GM15510 (cell line): Measurements from ENCODE around the gene AKTIP.

Experiments
- POLR2A ChIP-seq: IDR thresholded peaks from 3 replicates; pipeline ENCODE4 v1.6.1; 2011; ENCODE audit warnings: borderline replicate concordance; ENCODE audit not compliant: insufficient read length; ENCODE audit errors: extremely low read depth

The AKTIP gene

GRCh38 chr16:53503270-53503923 is 388 bp upstream of the AKTIP start:
- peak; percentile 95 for TF ChIP-seq POLR2A

- TF ChIP-seq POLR2A = no peak
Observed at GRCh38 chr16:53501216-53501859, 1.7 kb downstream of the AKTIP start.

GRCh38 chr16:53498984-53499383 is 4.0 kb downstream of the AKTIP start:
- no peak for TF ChIP-seq POLR2A

- TF ChIP-seq POLR2A = no peak
Observed at GRCh38 chr16:53495325-53495724, 7.7 kb downstream of the AKTIP start.

GRCh38 chr16:53494636-53495035 is 8.4 kb downstream of the AKTIP start:
- no peak for TF ChIP-seq POLR2A

GRCh38 chr16:53492503-53492902 is 10.5 kb downstream of the AKTIP start:
- TF ChIP-seq POLR2A = no peak

GRCh38 chr16:53489755-53490154 is 13.3 kb downstream of the AKTIP start:
- no peak for TF ChIP-seq POLR2A

GRCh38 chr16:53486230-53486629 is 16.8 kb downstream of the AKTIP start:
- TF ChIP-seq POLR2A = no peak

- TF ChIP-seq POLR2A = no peak
Observed at GRCh38 chr16:53484542-53484941, 18.5 kb downstream of the AKTIP start.

GRCh38 chr16:53482123-53482522 is 20.9 kb downstream of the AKTIP start:
- TF ChIP-seq POLR2A = no peak

GRCh38 chr16:53480394-53480793 is 22.6 kb downstream of the AKTIP start:
- TF ChIP-seq POLR2A = no peak

GRCh38 chr16:53478965-53479364 is 24.0 kb downstream of the AKTIP start:
- no peak for TF ChIP-seq POLR2A

GRCh38 chr16:53476867-53477266 is 26.1 kb downstream of the AKTIP start:
- TF ChIP-seq POLR2A = no peak

- no peak for TF ChIP-seq POLR2A
Observed at GRCh38 chr16:53465606-53466280, 37.3 kb downstream of the AKTIP start.

GRCh38 chr16:53458635-53459034 is 44.4 kb downstream of the AKTIP start:
- TF ChIP-seq POLR2A = no peak

- no peak for TF ChIP-seq POLR2A
Observed at GRCh38 chr16:53457670-53458069, 45.3 kb downstream of the AKTIP start.
